Measurements from ENCODE around the gene TMC6.
"Not testable (repeated sequence)": the region's sequence is repeated elsewhere in the genome, so short reads cannot be mapped to it uniquely, and the experiment has no call there.

Gene TMC6

GRCh38 chr17:78154903-78155811 is 26.6 kb upstream of the TMC6 start:
- no peak for DNase-seq

- DNase-seq = no peak
Observed at GRCh38 chr17:78151514-78152008, 23.0 kb upstream of the TMC6 start.

- no peak for DNase-seq
Observed at GRCh38 chr17:78148286-78149016, 19.9 kb upstream of the TMC6 start.

GRCh38 chr17:78147315-78147998 is 18.9 kb upstream of the TMC6 start:
- DNase-seq = no peak

DNA sequence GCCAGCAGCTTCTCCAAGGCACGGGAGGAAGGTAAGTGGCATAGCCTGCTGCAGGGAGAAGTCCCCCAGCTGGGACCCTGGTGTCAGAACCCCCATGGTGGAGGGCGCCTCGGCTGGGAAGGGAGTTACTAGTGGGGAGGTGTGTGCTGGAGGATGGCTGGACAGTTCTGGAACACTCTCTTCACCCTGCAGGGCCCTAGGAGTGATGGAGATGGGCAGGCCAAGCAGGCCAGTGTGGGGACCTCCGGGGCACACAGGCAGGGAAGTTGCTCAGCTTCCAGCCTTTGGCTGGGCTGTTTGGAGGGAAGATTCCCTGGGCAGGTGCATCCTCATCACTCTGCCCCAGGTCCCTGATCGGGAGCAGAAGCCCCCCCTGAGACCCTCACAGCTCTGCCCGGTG is 18.3 kb upstream of the TMC6 start:
- DNase-seq = no peak

GRCh38 chr17:78146471-78146869 is 17.9 kb upstream of the TMC6 start:
- DNase-seq = no peak

DNA sequence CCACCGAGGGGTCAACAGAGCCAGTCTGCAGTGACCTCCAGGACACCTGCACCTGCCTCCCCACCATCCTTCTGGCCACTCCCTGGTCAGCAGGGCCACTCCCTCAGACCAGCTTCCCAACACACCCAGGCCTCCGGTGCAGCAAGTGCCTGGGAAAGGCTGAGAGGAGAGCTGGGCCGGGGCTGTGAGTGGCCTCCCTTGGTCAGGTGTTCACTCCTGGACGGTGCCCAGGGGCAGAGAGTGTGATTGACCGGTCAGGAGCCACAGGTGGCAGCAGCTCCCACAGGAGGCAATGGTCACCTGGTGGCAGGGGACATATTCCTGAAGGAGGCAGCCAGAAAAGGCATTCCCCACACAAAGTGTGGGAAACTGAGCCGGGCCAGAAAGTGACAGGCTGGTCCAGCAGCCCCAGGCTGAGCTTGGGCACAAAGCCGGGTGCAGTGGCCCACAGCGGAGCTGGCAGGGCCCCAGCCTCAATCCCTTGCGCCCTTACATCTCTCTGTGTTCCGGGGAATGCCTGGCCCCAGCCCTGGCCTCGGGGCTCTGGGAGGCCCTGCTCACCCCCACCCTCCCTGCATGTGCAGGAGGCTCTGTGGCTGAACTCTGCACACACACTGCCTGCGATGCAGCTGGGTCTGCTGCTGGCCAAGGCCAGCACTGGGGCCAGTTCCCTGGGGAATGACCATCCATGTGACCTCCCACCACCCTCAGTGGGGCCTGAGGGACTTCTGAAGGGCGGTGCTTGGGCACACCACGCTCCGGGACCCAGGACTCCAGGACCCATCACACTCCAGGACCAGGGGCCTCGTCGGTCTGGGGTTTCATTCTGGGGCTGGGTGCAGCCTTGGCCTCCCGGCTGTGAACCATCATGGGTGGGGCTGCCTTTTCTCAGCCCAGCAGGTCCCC is 16.4 kb upstream of the TMC6 start:
- DNase-seq = no peak

- peak; percentile 43 for DNase-seq
Observed at GRCh38 chr17:78144147-78144719, 15.7 kb upstream of the TMC6 start.

DNA sequence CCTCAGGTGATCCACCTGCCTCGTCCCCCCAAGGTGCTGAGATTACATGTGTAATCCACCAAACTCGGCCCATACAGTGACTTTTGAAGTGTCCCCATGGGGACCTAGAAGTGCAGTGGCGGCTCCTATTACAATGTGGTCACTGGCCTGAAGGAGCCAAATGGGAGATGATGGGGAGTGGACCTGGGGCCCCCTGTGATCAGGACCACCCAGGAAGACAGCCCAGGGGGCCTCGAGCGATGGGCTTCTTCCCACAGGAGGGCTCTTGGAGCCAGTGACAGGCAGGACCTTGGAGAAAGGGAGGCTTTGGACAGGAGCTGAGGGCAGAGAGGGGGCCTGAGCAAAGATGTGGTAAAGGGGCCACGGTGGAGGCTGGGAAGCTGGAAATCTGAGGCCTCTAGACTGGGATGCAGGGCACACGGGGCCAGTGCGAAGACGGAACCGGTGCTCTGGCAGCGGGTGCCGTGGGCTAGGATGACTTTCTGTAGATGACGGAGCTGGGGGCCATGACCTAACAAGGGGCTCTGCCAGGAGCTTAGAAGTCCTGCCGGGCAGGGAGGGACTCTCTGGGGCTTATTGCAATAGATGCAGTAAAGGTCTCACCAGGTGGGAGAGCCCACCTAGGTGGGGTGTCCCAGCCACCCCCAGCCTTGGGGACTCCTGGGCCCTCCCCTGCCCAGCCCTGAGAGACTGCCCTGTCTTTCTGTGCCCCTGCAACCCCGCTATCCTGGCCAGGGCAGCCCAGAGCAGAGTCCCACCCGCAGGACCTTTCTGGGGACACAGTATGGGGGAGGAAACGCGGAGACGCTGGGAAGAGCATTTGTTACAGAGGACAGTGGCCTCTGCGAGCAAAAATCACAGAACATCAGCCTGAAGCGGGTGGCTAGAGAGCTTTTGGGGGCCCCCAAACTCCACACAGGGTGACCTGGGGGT is 14.9 kb upstream of the TMC6 start:
- DNase-seq = no peak

DNA sequence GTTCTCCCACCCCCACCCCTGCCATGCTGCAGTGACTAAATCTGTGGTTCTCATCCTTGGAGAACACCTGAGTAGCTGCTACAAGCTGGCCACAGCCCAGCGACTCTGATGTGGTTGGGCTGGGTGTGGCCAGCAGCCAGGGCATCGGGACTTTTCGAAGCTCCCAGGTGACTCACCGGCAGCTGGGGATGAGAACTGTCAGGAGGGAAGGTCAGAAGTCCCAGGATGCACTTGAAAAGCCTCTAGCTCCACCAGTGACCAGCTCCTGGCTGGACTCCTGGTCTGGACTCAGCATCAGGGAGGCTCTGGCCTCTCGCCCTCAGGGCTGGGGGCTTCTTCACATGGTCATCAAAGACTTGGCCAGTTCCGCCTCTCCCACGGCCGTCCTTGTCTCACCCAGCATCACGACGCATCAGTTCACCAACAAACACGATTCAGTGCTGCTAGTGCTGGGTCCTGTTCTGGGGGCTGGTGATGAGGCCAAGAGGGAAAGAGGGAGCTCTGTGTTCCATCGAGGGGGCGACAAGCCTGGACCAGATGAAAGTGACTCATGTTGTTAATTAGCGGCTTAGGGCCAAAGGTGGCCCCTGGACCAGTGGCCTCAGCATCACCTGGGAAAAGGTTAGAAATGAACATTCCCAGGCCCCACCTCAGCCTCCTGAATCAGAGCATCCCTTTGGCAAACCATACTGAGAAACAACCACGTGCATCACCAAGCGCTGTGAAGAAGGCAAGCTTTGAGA is 13.7 kb upstream of the TMC6 start:
- no peak for DNase-seq

- no peak for DNase-seq
Observed at GRCh38 chr17:78141437-78142118, 13.0 kb upstream of the TMC6 start.

DNA sequence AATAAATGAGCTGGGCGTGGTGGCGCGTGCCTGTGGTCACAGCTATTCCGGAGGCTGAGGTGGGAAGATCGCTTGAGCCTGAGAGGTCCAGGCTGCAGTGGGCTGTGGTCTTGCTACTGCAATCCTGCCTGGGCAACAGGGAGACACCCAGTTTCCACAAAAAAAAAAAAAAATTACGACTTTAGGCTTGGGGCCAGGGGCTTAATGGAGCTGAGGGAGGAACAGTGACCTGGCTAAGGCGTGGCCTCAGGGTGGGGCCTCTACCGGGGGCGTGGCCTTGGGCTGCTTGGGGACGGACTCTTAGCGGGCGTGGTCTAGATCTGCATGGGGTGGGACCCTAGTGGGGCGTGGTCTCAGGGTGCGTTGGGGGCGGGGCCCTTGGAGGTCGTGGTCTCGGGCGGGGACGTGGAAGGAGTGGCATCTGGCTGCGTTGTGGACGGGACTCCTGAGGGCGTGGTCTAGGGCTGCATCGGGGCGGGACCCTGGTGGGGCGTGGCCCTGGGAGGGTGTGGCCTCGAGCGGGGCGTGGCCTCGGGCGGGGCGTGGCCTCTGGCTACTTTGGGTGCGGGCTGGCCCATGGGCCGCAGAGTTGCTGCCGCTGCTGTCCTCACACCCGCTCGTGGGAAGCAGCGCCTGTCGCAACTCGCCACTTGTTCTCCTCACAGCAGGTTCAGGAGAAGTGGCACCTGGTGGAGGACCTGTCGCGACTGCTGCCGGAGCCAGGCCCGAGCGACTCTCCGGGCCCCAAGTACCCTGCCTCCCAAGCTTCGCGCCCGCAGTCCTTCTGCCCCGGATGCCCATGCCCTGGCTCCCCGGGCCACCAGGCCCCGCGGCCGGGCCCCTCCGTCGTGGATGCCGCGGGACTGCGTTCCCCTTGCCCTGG is 11.9 kb upstream of the TMC6 start:
- DNase-seq = no peak

DNA sequence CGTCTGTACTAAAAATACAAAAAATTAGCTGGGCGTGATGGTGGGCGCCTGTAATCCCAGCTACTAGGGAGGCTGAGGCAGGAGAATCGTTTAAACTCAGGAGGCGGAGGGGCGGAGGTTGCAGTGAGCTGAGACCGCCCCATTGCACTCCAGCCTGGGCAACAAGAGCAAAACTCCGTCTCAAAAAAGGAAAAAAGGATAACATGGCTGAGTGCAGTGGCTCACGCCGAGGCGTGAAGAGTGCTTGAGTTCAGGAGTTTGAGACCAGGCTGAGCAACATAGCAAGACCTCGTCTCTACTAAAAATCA is 11.3 kb upstream of the TMC6 start:
- not testable (repeated sequence) for DNase-seq

DNA sequence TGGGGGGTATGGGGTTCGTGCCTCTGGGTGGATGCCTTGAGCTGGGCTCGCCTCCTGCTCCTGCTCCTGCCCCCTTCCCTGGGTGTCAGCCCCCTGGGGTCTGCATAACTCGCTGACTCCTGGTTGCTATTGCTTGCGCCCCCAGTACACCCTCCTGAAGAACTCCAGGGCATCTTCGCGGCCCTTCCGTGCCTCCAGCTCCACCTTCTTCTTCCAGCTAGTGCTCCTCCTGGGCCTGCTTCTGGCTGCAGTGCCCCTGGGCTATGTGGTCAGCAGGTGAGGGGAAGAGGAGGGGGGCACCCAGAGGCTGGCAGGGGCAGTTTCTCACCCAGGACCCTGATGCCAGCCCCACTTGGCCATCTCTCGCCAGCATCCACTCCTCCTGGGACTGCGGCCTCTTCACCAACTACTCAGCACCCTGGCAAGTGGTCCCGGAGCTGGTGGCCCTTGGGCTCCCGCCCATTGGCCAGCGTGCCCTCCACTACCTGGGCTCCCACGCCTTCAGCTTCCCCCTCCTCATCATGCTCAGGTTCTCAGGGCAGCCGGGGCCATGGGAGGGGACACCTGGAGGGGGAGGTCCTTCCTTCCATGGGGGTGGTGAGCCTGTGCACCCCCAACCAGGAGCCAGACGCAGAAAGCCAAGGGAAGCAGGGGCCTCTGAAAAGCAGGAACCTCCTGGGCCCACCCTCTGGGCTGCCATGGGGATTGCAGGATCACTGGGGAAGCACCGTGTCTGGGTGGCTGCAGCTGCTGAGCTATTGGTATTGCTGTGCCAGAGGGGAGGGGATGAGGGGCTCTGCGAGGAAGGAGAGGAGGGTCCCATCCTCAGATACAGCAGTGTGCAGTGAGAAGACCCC is 9.9 kb upstream of the TMC6 start:
- no peak for DNase-seq

DNA sequence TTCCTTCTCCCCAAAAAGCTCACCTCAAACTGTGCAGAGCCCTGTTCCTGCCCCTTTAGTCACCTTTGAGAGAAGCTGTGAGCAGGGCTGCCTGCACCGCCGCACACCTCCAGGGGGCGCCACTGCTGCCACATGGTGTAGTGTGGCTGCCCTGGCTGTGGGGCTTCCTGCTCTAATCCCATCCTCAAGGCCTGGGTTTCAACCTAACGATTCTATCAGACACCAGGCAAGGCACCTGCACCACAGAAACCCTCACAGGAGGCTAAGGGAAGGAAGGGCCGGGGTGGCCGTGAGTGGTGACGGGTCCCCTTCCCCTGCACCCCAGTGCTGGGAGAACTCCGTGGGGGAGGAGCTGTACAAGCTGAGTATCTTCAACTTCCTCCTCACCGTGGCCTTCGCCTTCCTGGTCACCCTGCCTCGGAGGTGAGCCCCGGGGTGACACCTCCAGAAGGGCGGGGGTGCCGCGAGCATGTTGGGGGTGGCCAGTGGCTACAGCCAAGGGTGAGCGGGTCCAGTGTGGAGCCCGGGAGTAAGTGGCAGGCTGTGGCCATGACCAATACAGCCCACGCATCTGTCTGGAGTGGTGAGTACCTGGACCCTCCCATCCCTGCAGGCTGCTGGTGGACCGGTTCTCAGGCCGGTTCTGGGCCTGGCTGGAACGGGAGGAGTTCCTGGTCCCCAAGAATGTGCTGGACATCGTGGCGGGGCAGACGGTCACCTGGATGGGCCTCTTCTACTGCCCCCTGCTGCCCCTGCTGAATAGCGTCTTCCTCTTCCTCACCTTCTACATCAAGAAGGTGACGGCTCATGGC is 9.0 kb upstream of the TMC6 start:
- DNase-seq = no peak

GRCh38 chr17:78135858-78136500 is 7.4 kb upstream of the TMC6 start:
- no peak for DNase-seq
